ENCODE data around the gene ZNF165.
A peak's percentile ranks its signal among the peaks of the same experiment; 100 is the strongest.
"Not testable (repeated sequence)": the region's sequence is repeated elsewhere in the genome, so short reads cannot be mapped to it uniquely, and the experiment has no call there.

The ZNF165 gene

DNA sequence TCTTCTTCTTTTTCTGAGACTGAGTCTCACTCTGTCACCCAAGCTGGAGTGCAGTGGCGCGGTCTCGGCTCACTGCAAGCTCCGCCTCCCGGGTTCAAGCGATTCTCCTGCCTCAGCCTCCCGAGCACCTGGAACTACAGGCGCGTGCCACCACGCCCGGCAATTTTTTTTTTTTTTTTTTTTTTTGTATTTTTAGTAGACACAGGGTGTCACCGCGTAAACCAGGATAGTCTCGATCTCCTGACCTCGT lies at the start of gene ZNF165:
TSS of gene ZNF165 (plus strand) at position 188 of the 250 bp plus-strand sequence. CDS start 4,913 bp downstream, outside the sequence.
- DNase-seq, result peak; percentile 43

DNA sequence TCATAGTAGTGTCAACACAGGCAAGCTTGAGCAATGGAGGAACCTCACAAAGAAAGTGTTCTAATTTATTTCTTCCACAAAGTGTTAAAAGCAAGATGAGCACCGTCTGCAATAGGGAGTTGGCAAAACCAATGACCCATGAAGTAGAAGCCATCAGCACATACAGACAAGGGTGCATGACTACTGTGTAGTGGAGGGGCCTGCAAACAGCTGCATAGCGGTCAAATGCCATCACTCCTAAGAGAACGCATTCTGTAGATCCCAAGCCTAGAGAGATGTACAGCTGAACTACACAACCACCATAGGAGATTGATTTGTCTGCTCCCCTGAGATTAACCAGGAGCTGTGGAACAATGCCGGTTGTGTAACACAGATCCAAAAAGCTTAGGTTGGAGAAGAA lies 26.8 kb upstream of the ZNF165 start:
- DNase-seq, result no peak

DNA sequence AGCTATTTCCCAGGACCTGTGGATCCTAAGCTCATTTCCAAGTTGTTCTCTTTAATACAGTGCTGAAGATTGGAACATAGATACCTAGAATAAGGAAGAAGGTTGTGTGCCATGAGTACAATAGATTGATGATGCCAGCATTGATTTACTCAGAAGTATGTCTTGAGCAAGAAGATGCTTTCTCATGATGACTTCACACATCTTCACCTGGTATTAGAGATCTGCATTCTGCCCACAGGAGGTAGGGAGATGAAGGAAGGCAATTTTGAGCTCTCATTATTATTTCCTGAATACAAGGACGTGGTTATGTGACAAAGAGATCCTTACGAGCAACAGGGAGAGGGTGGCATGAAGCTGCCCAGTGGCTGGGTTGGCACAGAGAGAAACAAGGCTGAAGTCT lies 20.0 kb upstream of the ZNF165 start:
- DNase-seq, result no peak

DNA sequence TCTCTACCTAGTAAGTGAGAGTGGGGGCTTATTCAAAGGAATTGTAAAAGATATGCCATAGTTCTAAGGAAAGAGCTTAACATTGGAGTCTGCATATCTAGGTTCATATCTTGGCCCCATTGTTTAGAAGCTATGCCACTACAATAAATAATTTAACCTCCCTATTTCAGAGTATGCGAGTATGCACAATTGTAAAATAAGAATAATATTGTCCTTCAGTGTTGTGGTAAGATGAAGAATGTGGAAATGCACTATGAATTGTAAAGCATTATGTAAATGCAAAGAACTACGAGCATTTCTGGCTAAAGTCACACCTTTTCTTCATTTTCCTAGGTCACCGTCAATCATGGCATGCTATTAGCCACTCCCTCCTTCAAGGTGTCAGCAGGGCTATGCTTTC lies 16.1 kb upstream of the ZNF165 start:
- DNase-seq, result no peak

DNA sequence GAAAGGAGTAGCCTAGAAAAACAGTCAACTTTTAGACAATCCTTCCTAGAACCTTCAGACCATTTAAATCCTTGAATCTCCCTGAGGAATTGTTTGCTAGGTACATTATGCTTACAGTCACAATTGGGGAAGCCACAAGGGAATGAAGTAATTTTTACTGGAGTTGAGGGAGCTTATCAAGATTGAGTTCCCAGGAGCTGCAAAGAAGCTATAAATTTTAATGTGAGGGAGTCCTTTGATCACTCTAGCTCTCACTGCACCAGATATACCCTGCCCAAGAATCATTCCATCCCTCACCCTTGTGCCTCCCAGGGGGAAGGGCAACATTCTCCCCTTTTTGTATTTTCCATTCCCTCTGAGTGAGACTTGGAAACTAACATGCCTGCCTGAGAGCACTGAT lies 12.3 kb upstream of the ZNF165 start:
- no peak for DNase-seq

DNA sequence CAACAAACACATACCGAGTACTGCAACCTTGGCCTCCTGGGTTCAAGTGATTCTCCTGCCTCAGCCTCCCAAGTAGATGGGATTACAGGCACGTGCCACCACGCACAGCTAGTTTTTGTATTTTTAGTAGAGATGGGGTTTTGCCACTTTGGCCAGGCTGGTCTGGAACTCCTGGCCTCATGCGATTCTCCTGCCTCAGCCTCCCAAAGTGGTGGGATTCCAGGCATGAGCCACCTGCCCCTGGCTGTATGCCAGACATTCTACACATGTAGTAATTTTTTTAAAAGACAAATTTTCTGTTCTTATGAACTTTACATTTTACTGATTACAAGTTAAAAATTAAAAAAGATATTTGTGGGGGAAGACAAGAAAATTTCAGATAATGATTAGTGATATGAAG lies 9.4 kb upstream of the ZNF165 start:
- not testable (repeated sequence) for DNase-seq

DNA sequence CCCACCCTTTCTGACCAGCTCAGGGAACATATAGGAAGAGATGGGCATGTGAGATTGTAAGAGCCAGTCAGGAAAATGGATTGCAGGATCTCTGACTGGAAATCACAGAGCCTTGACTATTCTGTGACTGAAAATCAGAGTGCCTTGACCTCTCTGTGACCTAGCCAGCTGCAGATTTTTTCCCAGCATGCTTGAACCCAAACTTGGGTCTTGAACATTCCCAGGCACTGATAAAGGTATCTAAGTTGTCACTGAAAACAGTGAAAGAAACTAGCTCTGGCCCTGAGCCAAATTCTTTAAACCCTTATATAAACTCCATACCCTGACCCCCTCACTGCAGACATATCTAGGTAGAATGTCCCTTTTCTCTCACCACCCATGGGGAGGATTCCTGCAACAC lies 2.3 kb upstream of the ZNF165 start:
- no peak for DNase-seq

DNA sequence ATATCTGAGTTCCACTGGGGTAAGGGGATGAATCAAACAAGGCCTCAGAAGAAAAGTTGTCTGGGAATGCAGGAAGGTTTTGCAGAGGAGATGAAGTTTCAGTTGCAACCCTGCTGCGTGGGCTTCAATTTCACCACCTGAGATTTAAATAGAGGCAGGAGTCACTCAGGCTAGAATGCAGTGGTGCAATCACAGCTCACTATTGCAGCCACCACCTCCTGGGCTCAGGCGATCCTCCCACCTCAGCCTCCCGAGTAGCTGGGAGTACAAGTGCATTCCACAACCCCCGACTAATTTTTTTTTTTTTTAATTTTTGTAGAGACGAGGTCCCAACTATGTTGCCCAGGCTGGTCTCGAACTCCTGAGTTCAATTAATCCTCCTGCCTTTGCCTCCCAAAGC lies 1.5 kb upstream of the ZNF165 start:
- no peak for DNase-seq

DNA sequence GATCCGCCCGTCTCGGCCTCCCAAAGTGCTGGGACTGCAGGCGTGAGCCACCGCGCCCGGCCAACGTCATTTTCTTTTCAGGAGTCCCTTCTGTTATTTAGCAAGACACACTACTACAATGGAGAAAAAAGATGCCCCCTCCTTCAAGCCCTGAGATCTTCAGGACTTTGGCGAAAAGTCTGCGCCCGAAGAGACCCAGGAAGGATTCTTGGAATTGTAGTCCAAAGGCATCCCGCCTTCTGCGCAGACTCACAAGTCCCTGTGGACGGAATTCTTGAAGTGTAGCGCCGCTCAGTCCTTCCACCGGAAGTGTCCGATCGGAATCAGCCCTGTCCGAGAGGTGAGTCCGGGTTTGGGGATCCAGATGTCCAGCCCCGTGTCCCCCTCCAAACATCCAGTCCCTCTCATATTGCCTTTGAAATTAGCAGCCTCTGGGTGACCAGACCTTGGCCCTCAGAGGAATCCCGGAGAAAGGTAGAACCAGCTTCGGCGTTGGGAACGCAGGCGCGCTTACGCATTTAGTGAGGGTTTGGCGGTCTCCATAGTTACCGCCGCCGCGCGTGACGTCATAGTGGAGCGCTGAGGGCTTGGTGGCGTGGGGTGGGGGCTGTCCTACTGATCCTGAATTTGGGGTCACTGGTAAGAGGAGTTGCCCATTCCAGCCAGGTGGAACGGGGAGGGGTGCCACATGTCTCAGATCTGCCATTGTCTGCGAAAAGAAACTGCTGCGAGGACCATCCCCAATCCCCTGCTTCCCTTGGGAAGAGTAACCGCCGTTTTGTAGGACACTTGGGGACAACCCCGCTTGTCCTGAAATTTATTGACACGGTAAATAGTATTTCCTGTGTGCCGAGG lies 490 bp downstream of the ZNF165 start:
- peak; percentile 92 for DNase-seq

DNA sequence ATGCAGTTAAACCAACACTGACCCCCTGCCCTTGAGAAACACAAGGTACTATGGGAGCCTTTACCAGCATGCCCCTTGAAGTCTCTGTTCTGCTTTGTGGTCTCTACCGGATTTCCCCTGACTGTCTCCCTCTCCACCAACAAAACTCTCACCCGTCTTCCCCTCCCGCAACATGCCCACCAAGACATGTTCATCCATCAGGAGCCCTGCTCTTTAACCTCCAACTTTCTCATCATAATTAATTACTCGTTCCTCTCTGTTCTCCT lies 1.1 kb downstream of the ZNF165 start:
- DNase-seq, result no peak

DNA sequence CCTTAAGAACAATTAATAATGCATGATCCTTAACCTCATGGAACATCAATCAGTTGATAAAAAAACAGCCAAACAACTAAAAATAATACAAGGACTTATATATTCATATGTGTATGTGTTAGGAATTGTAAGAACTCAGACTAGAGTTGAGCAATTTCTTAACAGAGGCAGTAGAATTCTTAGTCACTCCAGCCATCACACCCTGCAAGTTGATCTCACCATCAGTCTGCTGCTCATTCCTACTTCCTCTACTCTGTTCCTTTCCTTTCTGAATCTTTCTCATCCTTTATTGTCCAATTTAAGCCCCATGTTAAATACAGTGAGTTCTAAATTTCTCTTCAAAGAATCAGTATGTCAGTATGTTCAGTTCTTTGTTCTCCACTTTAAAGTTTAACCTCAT lies 2.6 kb downstream of the ZNF165 start:
- DNase-seq, result no peak

DNA sequence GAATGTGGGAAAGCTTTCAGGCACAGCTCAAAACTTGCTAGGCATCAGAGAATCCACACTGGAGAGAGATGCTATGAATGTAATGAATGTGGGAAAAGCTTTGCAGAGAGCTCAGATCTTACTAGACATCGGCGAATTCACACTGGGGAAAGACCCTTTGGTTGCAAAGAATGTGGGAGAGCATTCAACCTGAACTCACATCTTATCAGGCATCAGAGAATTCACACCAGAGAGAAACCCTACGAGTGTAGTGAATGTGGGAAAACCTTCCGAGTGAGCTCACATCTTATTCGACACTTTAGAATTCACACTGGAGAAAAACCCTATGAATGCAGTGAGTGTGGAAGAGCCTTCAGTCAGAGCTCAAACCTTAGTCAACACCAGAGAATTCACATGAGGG lies 8.7 kb downstream of the ZNF165 start:
- no peak for DNase-seq

DNA sequence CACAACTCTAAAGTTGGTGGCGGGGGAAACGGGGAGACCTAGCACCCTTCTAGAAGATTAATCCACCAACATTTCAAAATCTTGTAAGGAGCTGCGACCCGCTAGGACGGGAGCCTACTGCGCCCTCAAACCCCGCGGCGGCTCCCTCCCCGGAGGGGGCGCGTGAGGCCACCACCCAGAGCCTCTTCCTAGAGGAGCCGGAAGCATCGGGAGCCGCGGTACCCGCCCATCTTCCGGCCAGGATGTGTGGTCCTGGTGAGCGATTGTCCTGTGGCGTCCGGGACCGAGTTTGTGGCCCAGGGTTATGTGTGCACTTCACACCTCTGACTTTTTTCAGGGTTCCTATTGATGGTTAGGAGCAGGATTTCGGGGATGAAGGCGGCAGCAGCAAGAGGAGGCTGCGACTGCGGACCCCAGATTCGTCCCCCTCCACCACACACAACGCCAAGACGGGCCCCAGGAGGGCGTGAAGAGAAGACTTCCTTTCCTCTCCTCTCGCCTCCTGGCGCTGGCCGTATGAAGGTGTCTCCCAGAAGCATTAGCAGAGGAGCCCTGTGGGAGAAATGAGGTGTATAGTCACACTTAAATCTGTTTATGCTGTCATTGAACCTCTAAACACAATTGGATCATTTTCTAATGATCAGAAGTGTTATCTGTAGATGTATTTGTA lies 10.7 kb downstream of the ZNF165 start:
- no peak for DNase-seq

DNA sequence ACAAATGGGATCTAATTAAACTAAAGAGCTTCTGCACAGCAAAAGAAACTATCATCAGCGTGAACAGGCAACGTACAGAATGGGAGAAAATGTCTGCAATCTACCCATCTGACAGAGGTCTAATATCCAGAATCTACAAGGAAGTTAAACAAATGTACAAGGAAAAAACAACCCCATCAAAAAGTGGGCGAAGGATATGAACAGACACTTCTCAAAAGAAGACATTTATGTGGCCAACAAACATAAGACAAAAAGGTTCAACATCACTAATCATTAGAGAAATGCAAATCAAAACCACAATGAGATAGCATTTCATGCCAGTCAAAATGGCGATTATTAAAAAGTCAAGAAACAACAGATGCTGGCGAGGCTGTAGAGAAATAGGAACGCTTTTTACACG lies 21.9 kb downstream of the ZNF165 start:
- DNase-seq, result not testable (repeated sequence)

DNA sequence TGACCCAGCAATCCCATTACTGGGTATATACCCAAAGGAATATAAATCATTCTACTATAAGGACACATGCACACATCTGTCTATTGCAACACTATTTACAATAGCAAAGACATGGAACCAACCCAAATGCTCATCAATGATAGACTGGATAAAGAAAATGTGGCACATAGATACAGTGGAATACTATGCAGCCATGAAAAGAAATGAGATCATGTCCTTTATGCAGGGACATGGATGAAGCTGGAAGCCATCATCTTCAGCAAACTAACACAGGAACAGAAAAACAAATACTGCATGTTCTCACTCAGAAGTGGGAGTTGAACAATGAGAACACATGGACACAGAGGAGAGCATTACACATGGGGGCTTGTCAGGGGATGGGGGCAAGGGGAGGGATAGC lies 22.3 kb downstream of the ZNF165 start:
- not testable (repeated sequence) for DNase-seq

DNA sequence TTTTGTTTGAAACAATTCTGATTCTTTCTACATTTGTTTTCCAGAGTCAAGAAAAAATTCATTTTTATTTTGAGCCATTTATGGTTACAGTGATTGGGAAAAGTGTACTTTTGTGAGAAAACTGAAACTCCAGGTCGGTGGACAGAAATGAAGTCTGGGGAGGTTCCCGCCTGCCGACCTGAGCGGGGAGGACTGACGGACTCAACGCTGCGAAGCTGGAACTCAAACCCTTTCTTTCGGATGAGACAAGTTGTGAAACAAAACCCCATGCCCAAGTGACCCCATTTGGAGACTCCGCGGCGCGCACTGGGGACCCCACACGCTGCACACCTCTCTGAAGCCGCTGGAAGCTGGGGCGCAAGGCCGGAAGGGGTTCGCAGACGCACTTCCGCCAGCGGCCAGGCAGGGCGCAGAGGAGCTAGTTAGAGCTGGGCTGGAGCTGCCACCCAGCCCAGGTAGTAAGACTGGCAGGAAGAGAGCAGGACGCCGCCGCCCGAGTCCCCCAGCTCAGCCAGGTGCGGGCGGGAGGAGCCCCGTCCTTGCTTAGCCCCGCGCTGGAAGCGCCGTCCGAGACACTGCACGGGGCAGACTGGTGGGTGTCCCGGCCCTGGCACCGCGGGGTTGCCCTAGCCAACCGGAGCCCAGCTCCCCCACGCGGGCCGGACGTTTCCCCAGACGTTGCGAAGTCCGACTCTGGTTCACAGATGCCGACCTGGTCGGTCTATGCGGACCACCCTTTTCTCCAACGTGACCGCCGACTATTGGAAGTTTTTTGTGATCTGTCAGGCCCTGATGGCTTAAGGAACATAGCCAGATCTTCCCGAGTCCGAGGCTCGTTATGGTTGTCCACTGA lies 24.2 kb downstream of the ZNF165 start:
- peak; percentile 84 for DNase-seq

DNA sequence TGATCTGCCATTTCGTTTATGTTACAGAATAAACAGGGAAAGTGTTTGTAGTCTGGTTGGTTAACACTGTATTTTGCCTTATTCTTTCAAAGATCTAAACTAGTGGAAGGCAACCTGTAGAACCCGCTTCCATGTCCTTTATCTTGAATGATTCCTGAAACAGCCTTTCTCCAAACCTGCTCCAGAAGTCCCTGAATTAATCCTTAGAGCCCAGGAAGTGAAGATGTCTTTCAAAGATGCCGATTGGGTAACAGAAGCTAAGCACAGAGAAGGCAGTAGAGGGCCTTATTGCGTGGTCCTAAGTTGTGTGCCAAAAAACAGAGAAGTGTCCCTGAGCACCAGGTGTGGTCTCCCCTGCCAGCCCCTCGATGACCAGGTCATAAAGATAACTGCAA lies 24.9 kb downstream of the ZNF165 start:
- no peak for DNase-seq

DNA sequence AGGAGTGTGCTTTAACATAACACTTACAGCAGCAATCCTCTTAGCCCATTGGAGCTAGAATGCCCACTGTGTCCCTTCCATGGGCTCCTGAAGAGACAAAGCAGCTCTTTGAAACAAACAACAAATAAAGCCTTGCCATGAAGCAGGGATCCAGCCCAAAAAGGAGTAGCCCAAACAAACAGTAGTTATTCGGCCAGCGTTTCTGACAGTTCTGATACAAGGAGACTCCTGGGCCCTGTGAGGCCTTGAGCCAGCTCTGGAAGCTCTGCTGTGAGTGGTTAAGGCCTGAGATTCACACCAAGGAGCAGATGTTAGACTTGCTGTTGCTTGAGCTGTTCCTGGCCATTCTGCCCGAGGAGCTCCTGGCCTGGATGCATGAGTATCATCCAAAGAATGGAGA lies 27.1 kb downstream of the ZNF165 start:
- no peak for DNase-seq

DNA sequence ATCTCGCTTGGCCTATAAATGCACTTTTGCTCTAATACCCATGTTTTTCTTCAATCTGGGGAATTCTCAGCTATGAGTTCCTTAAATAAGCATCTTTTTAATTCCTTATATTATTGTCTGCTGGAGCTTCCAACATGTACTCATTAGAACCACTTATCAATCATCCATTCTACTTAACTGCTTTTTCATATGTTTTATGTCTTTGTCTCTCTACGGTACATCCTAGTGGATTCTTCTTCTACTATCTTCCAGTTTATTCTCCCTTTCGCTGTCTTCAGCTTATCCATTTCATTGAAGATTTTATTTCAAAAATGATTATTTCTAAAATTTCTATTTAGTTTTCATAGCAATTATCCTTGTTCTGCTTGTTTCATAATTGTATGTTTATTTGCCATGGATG lies 31.6 kb downstream of the ZNF165 start:
- no peak for DNase-seq

DNA sequence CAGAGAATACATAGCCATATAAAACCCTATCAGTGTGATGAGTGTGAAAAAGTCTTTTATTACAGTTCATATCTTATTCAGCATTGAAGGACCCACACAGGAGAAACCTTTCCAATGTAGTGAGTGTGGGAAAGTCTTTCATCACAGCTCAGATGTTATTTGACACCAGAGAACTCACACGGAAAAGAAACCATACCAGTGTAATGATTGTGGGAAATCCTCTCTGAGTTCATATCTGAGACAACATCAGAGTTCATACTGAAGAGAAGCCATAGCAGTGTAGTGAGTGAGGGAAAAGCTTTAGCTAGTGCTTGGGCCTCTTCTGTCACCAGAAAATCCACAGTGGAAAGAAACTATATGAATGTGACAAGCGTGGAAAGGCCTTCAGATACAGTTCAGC lies 35.4 kb downstream of the ZNF165 start:
- DNase-seq, result no peak

DNA sequence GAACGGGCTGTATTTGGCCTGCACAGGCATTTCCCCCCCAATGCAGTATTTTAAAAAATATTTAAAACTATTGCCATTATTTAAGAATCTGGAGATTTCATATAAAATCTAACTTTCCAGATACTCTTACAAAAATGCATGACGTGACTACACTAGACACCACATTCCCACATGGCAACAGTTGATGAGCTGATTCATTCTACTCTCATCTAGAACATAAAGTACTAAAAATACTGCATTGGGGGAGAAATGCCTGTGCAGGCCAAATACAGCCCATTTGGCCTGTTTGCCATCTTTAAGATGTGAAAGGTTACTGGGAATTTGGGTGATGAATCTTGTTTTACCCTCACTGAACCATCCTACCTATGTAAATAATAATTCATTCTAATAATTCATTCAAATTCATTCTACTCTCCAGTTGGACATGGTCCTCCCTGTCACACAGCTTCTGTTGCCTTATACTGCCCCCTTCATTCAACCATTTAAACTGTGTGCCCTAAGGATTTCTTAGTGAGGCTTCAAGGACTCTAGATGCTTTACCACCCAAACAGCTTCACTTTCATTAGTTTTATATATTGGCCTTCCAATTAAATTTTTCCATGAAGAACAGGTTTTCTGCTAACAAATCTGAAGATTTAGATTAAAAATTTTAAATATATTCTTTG lies 37.1 kb downstream of the ZNF165 start:
- no peak for DNase-seq

DNA sequence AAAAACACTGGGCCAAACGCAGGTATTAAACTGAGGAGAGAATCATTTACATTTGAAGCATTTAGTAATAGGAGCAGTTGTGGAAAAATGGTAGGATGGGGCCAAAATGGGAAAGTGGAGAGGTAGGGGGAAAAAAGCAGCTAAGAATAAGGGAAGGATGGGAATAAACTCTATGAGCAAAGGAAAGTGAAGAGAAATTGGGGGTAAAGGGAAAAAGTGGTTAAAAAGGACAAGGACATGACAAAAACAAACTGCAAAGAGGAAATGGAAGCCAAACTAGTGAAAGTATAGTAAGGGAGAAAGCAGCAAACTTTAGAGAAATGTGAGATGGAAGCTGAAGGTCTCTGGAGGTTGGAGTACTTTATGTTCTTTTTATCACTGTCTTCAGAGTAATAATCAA lies 37.8 kb downstream of the ZNF165 start:
- no peak for DNase-seq

DNA sequence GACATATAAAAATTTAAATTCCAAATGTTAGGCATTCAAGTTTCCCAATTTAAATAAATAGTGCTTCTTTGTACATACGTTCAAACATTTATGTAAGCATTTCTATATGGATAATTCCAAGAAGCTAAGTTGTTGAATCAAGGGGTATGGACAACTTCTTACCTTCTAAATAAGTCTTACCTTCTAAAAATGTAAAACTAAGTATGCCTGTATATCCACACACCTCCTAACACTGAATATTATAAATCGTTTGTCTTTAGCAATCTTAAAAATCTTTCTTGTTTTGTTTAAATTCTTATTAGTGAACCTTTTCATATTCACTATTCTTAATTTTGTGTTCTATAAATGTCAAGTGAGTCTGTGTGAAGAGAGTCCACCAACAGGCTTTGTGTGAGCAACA lies 41.5 kb downstream of the ZNF165 start:
- no peak for DNase-seq

DNA sequence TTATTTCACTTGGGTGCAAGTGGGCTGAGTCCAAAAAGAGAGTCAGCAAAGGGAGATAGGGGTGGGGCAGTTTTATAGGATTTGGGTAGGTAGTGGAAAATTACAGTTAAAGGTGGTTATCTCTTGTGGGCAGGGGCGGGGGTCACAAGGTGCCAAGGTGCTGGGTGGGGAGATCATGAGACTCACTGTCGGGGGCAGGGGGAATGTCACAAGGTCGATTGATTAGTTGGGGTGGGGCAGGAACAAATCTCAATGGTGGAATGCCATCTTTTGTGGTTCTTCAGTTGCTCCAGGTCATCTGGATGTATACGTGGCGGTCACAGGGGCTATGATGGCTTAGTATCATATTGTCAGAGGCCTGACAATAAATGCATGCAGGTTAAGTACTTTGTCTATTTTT lies 41.9 kb downstream of the ZNF165 start:
- DNase-seq, result not testable (repeated sequence)
